BLaER1 (cell line): ENCODE results near the gene MYO1E.

Experiments
- H3K27ac ChIP-seq: shearing (Covaris generic); formaldehyde crosslinking; 2 replicates; pipeline ENCODE4 v1.8.1; 2022
- H3K27me3 ChIP-seq: shearing (Covaris generic); formaldehyde crosslinking; 2 replicates; pipeline ENCODE4 v1.8.1; 2022
- H3K36me3 ChIP-seq: shearing (Covaris generic); formaldehyde crosslinking; 2 replicates; pipeline ENCODE4 v1.8.1; 2022
- H3K4me1 ChIP-seq: shearing (Covaris generic); formaldehyde crosslinking; 2 replicates; pipeline ENCODE4 v1.8.1; 2022
- H3K4me2 ChIP-seq: shearing (Covaris generic); formaldehyde crosslinking; 2 replicates; pipeline ENCODE4 v1.8.1; 2022
- H3K4me3 ChIP-seq: shearing (Covaris generic); formaldehyde crosslinking; 2 replicates; pipeline ENCODE4 v1.8.1; 2022
- H3K9ac ChIP-seq: shearing (Covaris generic); formaldehyde crosslinking; 2 replicates; pipeline ENCODE4 v1.8.1; 2022
- H3K9me3 ChIP-seq: shearing (Covaris generic); formaldehyde crosslinking; 2 replicates; pipeline ENCODE4 v1.8.1; 2022
- H4K20me1 ChIP-seq: shearing (Covaris generic); formaldehyde crosslinking; 2 replicates; pipeline ENCODE4 v1.8.1; 2022
- Cebpa-rat ChIP-seq: shearing (Covaris generic); IDR thresholded peaks from 2 replicates; pipeline ENCODE4 v1.8.1; 2022

MYO1E gene

GRCh38 chr15:59224474-59224873, 148.2 kb downstream of the MYO1E start:
- no peak for TF ChIP-seq Cebpa-rat
- H3K27ac ChIP-seq, result no peak overlapping the region
- H3K27me3 ChIP-seq, result no peaks in the 10 kb centered on the region
- H3K4me3 ChIP-seq, result no peak overlapping the region
- 0 out of 2 replicates have a peak, but pooled peaks cover 5% of the 10 kb centered on the region for H3K4me1 ChIP-seq
- H3K4me2 ChIP-seq, result no peak overlapping the region
- no peak overlapping the region for H3K9ac ChIP-seq
- no peaks in the 10 kb centered on the region for H3K9me3 ChIP-seq
- no peaks in the 10 kb centered on the region for H4K20me1 ChIP-seq
- no peaks in the 10 kb centered on the region for H3K36me3 ChIP-seq

DNA sequence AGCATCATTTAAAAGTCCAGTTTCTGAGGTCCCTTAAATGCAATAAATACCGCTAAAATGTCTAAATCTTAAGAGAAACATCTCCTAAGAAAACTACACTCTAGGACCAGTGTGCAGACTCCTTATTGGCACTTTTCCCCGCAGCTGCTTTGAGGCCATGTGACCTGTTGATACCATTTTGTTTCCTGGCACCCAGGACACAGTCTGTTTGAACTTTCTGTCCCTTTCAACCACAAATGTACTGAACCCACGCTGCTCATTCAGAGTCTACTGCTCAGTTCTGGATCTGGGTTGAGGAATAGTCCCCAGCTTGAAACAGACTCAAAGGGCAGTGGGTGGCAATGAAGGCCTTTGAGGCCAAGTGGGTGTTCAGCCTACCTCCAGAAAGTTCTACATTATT, 148.9 kb downstream of the MYO1E start:
- no peaks in the 10 kb centered on the region for H3K36me3 ChIP-seq
- H3K9me3 ChIP-seq, result no peaks in the 10 kb centered on the region
- no peak for TF ChIP-seq Cebpa-rat
- no peak overlapping the region for H3K4me3 ChIP-seq
- no peak overlapping the region for H3K9ac ChIP-seq
- H3K4me2 ChIP-seq, result no peak overlapping the region
- no peaks in the 10 kb centered on the region for H4K20me1 ChIP-seq
- H3K4me1 ChIP-seq, result 0 out of 2 replicates have a peak, but pooled peaks cover 5% of the 10 kb centered on the region
- no peak overlapping the region for H3K27ac ChIP-seq
- H3K27me3 ChIP-seq, result no peaks in the 10 kb centered on the region

GRCh38 chr15:59222906-59223550, 149.6 kb downstream of the MYO1E start:
- Histone ChIP-seq H3K27ac (no peak overlapping the region), H3K36me3 (no peaks in the 10 kb centered on the region)

DNA sequence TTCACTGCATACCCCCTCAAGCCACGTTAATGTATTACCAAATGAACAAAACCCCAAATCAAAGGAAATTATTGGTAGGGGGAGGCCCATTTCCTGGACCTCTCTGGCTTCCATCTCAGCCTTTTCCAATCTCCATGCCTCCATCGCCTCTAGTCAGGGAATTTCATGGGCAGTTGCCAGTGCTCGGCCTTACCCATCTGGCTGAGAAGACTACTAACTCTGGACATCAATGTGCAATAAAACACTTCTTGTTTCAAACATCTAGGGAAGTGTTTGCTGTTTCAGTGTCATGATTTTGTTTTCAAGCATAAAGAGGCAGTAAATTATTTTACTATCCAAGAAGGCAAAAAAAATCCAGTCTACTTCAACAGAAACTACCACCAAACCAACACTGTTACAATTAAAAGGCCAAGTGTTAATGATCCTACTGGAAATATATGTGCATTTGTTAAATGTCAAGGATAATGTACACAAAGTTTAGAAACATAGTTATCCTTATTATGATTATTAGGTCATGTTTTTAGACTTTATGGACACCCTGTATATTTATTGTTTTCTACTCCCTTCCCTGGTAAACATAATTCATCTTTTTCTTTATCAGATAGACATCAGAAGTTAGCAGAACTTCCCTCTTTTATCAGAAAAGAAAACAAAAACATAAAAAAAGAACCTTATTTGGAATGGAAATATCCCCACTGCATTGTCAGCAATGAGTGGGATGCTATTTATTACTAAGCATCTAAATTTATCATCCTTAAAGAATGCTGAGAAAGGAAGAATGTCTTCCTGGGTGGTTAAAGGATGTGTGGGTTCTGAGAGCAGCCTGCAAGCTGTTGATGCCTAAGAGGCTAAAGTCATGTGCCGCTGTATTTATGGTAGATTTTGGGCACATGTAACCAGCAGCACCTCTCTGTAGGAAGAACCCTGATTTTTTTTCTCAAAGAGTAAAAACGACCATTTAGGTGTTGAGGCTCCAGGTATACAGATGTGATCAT, 150.9 kb downstream of the MYO1E start:
- Histone ChIP-seq H3K27ac (no peak overlapping the region), H3K4me1 (0 out of 2 replicates have a peak, but pooled peaks cover 5% of the 10 kb centered on the region), H3K4me2 (0 out of 2 replicates have a peak overlapping the region, but pooled peaks have one; percentile 12), H4K20me1 (no peaks in the 10 kb centered on the region), H3K27me3 (no peaks in the 10 kb centered on the region), H3K36me3 (no peaks in the 10 kb centered on the region), H3K4me3 (no peak overlapping the region), H3K9me3 (no peaks in the 10 kb centered on the region), H3K9ac (no peak overlapping the region)
- no peak for TF ChIP-seq Cebpa-rat

More at GRCh38 chr15:59222906-59223550, 149.6 kb downstream of the MYO1E start:
- Histone ChIP-seq H4K20me1 (no peaks in the 10 kb centered on the region), H3K4me1 (0 out of 2 replicates have a peak, but pooled peaks cover 5% of the 10 kb centered on the region), H3K4me2 (no peak overlapping the region), H3K9me3 (no peaks in the 10 kb centered on the region), H3K27me3 (no peaks in the 10 kb centered on the region), H3K9ac (no peak overlapping the region), H3K4me3 (no peak overlapping the region)
- no peak for TF ChIP-seq Cebpa-rat

DNA sequence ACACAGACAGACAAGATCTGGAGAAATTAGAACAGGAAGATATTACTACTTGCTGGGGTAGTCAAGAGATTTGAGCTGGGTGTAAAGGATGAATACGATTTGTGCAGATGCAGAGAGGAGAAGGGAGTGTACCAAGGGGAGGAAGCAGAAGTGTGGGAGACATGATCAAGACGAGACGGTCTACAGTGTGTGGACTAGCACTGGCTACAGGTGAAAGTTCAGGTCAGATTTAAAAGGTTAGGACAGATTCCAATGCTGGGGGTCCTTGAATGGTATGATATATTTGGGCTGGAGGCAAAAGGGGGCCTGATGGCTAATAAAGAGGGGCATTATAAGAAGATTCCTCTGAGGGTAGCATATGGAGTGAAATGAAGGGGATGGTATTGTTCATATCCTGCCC, 154.0 kb downstream of the MYO1E start:
- Histone ChIP-seq H3K4me3 (no peak overlapping the region), H3K4me1 (0 out of 2 replicates have a peak, but pooled peaks cover 5% of the 10 kb centered on the region), H4K20me1 (no peaks in the 10 kb centered on the region), H3K9ac (no peak overlapping the region), H3K27me3 (no peaks in the 10 kb centered on the region), H3K9me3 (no peaks in the 10 kb centered on the region), H3K4me2 (no peak overlapping the region), H3K27ac (no peak overlapping the region), H3K36me3 (no peaks in the 10 kb centered on the region)
- TF ChIP-seq Cebpa-rat, result no peak

DNA sequence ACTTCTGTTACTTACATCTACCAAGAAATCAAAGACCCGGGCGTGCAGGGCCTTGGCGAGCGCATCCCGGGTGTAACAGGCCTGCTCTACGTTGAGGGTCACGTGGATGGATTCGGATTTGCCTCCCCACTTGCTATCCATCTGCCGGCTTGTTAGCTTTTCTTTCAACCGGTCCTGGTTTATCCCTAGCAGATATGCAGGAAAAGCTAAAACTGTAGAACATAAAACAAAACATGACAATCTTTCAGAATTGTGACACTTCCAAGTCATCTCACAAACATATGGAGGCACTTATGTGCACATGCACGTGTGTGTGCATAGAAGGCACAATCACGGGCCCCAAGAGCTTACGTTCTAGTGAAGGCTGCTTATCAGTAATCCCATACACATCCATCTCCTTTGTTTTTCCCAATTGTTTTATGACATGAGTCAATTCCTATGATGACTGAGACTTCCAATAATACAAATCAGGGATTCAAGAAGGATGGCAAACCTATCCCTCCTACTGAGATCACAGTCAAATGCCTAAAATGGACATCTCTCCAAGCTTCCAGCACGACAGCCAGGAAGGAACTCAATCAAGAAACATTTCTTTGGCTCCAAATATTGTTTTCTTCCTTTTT, 154.7 kb downstream of the MYO1E start:
- H3K4me2 ChIP-seq, result no peak overlapping the region
- H3K27ac ChIP-seq, result no peak overlapping the region
- no peak overlapping the region for H3K4me3 ChIP-seq
- no peaks in the 10 kb centered on the region for H4K20me1 ChIP-seq
- no peaks in the 10 kb centered on the region for H3K9me3 ChIP-seq
- H3K4me1 ChIP-seq, result 0 out of 2 replicates have a peak, but pooled peaks cover 5% of the 10 kb centered on the region
- no peaks in the 10 kb centered on the region for H3K27me3 ChIP-seq
- TF ChIP-seq Cebpa-rat, result no peak
- no peak overlapping the region for H3K9ac ChIP-seq
- no peaks in the 10 kb centered on the region for H3K36me3 ChIP-seq

GRCh38 chr15:59216911-59217310, 155.8 kb downstream of the MYO1E start:
- H3K9ac ChIP-seq, result no peak overlapping the region
- no peak overlapping the region for H3K27ac ChIP-seq
- H3K4me1 ChIP-seq, result no peaks in the 10 kb centered on the region
- no peaks in the 10 kb centered on the region for H4K20me1 ChIP-seq
- no peaks in the 10 kb centered on the region for H3K36me3 ChIP-seq
- H3K9me3 ChIP-seq, result no peaks in the 10 kb centered on the region
- H3K4me3 ChIP-seq, result no peak overlapping the region
- H3K4me2 ChIP-seq, result no peak overlapping the region
- TF ChIP-seq Cebpa-rat, result no peak
- no peaks in the 10 kb centered on the region for H3K27me3 ChIP-seq

DNA sequence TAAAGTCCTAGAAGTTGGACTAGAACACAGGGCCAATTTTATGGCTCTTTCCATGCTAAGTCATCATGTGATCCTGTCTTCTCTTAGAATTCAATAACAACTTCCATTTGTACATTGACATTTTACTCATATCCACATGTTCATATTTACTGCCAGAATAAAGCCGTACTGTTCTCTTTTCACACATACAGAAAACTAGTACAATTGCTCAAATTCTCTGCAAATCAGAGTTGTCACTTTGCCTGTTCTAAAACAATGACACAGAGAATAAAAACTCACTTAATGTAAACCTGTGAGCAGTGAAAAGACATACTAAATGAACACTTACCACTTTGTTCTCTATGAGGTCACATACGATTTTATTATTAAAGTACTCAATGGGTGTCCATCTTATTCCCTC, 162.5 kb downstream of the MYO1E start:
- Histone ChIP-seq H3K27ac (no peak overlapping the region), H3K27me3 (no peaks in the 10 kb centered on the region), H3K36me3 (no peaks in the 10 kb centered on the region), H3K4me1 (no peaks in the 10 kb centered on the region), H4K20me1 (no peaks in the 10 kb centered on the region), H3K9me3 (no peaks in the 10 kb centered on the region), H3K9ac (no peak overlapping the region), H3K4me2 (no peak overlapping the region), H3K4me3 (no peak overlapping the region)
- no peak for TF ChIP-seq Cebpa-rat

DNA sequence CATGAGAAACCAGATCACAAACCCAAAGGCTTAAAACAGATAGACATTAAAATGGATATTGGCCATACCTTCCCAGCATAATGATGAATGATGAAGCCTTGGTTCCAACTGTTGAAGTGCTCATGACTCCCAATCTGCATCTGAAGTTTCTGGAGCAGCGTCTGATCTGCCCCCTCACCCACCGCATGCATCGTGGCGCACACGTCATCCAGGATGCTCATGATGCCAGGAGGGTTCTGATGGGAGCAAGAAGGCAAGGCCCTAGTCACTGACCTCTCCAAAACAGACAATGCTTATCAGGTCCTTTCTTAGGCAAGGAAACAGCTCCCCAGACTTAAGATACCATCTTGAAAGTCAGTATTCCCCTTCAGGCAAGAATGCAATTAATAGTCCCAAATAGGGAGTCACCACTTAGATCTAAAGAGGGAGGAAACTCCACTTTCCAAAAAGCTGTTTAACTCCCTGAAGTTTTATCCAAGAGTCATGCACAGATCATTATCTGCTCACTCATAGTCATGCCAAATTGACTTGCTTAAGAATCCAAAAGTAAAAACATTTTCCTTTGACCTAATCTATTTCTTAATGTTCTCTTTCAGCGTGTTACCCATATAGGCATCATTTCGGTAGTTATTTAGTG, 163.9 kb downstream of the MYO1E start:
- H3K27ac ChIP-seq, result no peak overlapping the region
- no peaks in the 10 kb centered on the region for H3K36me3 ChIP-seq

More for the DNA sequence above, 163.9 kb downstream of the MYO1E start:
- H3K27me3 ChIP-seq, result no peaks in the 10 kb centered on the region
- H3K4me3 ChIP-seq, result no peak overlapping the region
- no peak overlapping the region for H3K4me2 ChIP-seq
- H3K9me3 ChIP-seq, result no peaks in the 10 kb centered on the region
- H4K20me1 ChIP-seq, result no peaks in the 10 kb centered on the region
- H3K4me1 ChIP-seq, result no peaks in the 10 kb centered on the region
- no peak overlapping the region for H3K9ac ChIP-seq
- TF ChIP-seq Cebpa-rat, result no peak
